ENCODE data around the gene CIAO2A. TPM values are rescaled to one million over a fixed set of nuclear protein-coding genes. Genes with fewer than 3 reads are reported as not detected.
A peak's percentile ranks its signal among the peaks of the same experiment; 100 is the strongest.

CIAO2A gene
- total RNA-seq, 1 donor from 2014 or later = 2.4 TPM

DNA sequence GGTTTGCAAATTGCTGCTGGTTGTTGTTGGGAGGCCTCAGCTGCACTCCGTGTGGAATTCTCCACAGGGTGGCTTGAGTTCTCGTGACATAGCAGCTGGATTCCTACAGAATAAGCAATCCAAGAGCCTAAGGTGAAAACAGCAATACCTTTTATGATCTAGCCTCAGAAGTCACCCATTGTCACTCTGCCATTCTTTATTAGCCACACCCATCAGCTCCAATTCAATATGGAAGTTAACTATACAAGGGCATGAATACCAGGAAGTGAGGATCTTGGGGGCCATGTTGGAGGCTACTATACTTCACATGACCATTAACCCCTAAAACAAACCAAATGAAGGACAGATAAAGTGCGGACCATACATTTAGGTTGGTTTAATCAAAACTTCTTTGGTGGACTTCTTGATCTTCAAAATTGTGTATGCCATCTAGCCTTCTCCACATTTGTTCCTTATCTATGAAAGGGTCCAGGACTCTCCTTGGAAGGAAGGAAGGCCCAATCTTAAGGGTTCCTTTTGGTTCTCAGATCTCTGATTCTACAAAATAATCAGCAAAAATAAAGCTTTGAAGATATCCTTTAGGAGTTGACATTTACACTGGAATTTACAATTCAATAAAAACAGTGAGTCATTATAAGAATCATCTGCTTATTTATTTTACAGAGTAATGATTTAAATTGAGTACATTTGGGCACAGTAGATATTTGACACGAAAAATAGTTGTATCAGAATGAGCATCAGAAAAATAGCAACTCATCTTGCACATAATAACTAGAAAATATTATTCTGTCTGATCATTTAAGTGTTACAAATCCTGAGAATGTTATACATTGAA lies 21.5 kb downstream of the CIAO2A start:
- no peak for TF ChIP-seq CTCF (IDR thresholded peaks at IDR 0.05)
- DNase-seq (ENCODE audit: low spot score in 2 of 2) = no peak
- Histone ChIP-seq H3K27me3 (no peaks in the 10 kb centered on the region), H3K36me3 (peaks cover 0 to 30% of the 10 kb centered on the region in 2 donors), H3K4me3 (no peak overlapping the region), H3K27ac (peak overlapping the region; percentile 27 to 66), H3K4me1 (no peaks in the 10 kb centered on the region), H3K9me3 (no peaks in the 10 kb centered on the region)
- intact Hi-C loops (cut with DNase I) = no loop called here

DNA sequence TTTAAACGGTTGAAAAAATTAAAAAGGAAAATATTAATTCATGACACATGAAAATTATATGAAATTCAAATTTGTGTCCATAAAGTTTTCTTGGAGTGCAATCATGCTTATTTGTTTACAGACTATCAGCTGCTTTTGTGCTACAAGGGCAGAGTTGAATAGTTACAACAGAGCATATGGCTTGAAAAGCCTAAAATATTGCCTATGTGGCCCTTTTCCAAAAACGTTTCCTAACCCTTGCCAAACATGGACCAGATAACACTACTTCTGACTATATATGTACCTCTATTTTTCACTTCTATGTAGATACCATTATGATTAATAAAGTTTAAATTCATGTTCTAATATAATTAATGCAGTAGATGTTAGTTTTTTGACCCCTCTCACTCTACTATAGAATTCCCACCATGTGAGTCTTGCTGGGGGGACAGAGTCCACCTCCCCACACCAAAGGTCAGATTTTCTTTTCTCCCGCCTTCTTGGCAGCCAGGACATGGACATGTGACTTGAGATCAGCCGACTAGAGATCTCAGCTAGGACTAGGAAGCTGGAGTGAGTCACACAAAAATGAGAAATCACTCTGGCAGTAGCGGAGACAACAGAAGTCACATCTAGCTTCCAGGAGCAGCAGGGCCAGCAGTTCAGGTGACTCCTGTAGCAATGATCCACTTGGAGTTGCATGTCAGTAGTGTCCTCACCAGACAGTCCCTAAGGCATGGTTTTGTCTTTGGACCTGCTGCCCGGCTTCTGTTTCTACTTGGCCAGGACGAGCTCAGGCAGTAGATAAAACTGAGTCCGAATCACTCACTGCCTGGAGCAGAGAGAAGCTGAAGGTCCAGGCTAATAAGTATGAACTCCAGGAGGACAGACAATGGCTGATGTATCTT lies 22.4 kb downstream of the CIAO2A start:
- Histone ChIP-seq H3K9me3 (no peaks in the 10 kb centered on the region), H3K36me3 (peaks cover 0 to 30% of the 10 kb centered on the region in 2 donors), H3K4me1 (no peaks in the 10 kb centered on the region), H3K27me3 (no peaks in the 10 kb centered on the region), H3K27ac (peak overlapping the region; percentile 27 to 66), H3K4me3 (no peak overlapping the region)
- no peak for TF ChIP-seq CTCF (IDR thresholded peaks at IDR 0.05)
- DNase-seq (ENCODE audit: low spot score in 2 of 2) = peak; percentile 27 to 78
- intact Hi-C loops (cut with DNase I) = no loop called here

GRCh38 chr15:64070106-64070505 lies 23.5 kb downstream of the CIAO2A start:
- no peak for DNase-seq (ENCODE audit: low spot score in 2 of 2)
- Histone ChIP-seq H3K36me3 (peaks cover 0 to 28% of the 10 kb centered on the region in 2 donors), H3K4me1 (no peaks in the 10 kb centered on the region), H3K9me3 (no peaks in the 10 kb centered on the region), H3K27ac (peak overlapping the region in 1 of 2 donors; percentile 66), H3K27me3 (no peaks in the 10 kb centered on the region), H3K4me3 (no peak overlapping the region)
- intact Hi-C loops (cut with DNase I) = no loop called here
- TF ChIP-seq CTCF (IDR thresholded peaks at IDR 0.05) = no peak

- no peaks in the 10 kb centered on the region for H3K4me1 ChIP-seq
- DNase-seq (ENCODE audit: low spot score in 2 of 2) = no peak
- TF ChIP-seq CTCF (IDR thresholded peaks at IDR 0.05) = no peak
- H3K4me3 ChIP-seq = no peak overlapping the region
- peaks cover 0 to 10% of the 10 kb centered on the region in 2 donors for H3K36me3 ChIP-seq
- no peaks in the 10 kb centered on the region for H3K27me3 ChIP-seq
- no peak overlapping the region for H3K27ac ChIP-seq
- intact Hi-C loops (cut with DNase I) = loop anchor here (5.0 to 10.0 kb wide), 2 partner anchors 456 to 603 kb away; no protein-coding TSS in a partner anchor
- no peaks in the 10 kb centered on the region for H3K9me3 ChIP-seq
These were observed 25.5 kb downstream of the CIAO2A start for GRCh38 chr15:64068133-64068532.

- Histone ChIP-seq H3K27me3 (no peaks in the 10 kb centered on the region), H3K27ac (no peak overlapping the region), H3K4me1 (no peaks in the 10 kb centered on the region), H3K4me3 (no peak overlapping the region), H3K36me3 (peaks cover 0 to 5% of the 10 kb centered on the region in 2 donors), H3K9me3 (no peaks in the 10 kb centered on the region)
- intact Hi-C loops (cut with DNase I) = loop anchor here (1.0 to 10.0 kb wide), 3 partner anchors 315 to 603 kb away; no protein-coding TSS in a partner anchor
- peak in 1 of 2 donors; percentile 81 for DNase-seq (ENCODE audit: low spot score in 2 of 2)
- TF ChIP-seq CTCF (IDR thresholded peaks at IDR 0.05) = peak; percentile 76 to 90 (median 84)
These were observed 26.0 kb downstream of the CIAO2A start for GRCh38 chr15:64067564-64068030.
